ENCODE results near the gene ALG14.

Gene ALG14

GRCh38 chr1:94980582-94981574 lies 91.9 kb downstream of the ALG14 start:
- no peak for DNase-seq (ENCODE audit: low spot score)

DNA sequence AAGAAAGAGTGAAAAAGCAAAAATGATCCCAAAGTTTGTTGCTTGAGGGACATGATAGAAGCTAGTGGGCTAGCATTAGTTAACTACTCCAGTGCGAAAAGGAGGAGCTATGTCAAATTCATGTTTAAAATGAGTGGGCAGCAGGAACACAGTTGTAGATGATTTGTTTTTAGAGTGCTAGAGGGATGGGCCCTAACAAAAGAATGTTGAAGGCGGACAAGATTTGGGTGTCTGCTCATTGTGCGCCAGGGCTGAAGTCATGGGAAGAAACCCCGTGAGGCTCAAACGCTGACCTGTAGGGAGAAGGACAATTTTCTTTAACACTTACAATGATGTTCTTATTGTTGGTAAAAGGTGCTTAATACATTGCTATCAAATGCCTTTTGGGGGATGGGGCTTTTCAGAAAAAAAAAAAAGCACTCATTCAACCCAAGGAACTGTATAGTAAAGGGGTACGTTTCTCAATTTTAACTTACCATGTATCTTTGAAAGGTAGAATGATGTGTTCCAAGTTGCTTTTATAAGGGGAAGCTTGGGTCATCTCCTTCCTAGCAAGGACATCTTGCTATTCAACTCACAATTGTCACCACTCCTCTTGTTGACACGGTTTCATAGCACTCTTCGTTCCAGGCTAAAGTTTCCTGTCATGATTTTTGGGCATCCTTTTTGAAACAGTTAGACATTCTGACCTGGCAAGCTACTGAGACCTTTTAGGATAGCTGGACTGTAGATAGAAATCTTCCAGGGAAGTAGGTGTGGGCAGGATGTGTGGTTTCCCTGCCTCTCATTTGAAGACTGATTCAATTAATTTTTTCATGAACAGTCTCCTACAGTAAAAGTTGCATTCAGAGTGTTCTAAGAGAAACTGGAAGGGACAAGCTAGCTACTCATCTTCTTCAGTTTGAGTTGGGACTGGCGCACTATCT lies 92.8 kb downstream of the ALG14 start:
- DNase-seq (ENCODE audit: low spot score), result no peak

DNA sequence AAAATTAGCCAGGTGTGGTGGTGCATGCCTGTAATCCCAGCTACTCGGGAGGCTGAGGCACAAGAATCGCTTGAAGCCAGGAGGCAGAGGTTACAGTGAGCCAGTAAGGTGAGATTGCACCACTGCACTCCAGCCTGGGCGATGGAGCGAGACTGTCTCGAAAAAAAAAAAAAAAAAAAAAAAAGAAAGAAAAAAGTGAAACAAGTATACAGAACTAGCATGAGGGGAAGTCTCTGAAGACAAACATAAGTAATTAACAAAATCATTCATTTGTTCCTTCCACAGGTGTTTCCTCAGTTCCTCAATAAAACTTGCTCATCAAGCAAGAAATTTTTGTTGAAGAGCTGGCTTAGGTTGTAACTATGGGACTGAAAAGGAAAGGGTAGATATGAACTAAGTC lies 93.6 kb downstream of the ALG14 start:
- no peak for DNase-seq (ENCODE audit: low spot score)

DNA sequence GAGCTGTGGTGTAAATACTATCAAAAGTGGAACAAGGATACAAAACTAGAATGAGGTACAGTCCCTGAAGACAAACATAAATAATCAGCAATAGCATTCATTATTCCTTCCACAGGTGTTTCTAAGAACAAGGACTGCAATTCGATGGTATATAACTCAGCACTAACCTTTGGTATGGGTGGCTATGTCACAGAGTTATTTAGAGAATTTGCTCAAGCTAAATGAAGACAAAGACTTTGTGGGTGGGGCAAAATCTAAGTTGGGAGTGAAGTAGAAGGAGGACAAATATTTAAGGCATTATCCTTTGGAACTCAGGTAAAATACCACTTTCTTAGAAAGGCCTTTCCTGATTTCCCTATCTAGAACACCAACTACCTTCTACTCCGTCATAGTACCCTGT lies 94.3 kb downstream of the ALG14 start:
- DNase-seq (ENCODE audit: low spot score), result no peak

DNA sequence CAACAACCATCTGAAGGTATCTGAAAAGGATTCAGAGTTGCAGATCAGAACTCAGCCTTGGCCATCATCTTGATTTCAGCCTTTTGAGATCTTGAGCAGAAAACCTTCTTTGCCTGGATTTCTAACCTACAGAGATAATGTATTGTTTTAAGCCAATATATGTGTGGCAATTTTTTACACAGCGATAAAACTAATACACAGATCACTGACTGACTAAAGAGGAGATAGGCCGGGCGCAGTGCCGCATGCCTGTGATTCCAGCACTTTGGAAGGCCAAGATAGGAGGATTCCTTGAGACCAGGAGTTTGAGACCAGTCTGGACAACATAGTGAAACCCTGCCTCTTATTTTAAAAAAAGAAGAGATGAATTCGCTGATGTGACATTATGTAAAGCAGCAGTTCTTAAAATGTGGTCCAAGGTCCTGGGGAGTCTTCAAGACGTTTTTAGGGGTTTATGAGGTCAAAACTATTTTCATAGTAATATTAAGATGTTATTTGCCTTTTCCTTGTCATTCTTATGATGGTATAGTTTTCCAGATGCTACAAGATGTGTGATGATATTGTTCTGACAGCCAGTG lies 95.7 kb downstream of the ALG14 start:
- DNase-seq (ENCODE audit: low spot score), result no peak

DNA sequence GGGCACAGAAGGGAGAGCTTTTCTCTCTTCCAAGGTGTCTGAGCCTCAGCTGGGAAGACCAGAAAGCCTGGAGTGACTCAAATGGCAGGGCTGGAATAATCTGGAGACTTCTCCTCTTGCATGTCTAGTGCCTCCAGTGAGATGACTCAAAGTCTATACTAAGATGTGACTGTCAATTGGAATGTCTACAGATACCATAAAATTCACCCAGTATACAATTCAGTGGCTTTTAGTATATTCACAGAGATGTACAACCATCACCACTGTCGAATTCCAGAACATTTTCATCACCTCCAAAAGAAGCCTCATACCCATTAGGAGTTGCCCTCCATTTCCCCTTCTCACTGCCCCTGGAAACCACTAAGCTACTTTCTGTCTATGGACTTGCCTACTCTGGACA lies 97.9 kb downstream of the ALG14 start:
- DNase-seq (ENCODE audit: low spot score), result peak; percentile 56

DNA sequence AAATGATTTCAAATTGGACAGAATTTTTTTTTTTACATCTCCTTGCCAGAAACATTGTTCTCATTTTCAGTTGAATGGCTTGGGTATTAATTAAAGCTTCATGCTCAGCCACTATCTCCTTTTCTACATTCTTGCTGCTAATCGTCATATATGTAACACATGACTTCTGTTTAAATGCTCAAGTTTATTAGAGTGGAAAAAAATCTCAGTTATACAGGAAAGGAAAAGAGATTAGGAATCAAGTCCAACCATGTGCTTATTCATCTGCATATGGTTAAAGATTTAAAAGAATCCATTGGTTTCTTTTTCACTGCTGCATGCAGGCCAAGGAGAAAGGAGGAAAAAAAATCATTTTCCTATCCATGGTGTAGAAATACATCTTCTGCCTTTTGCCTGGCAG lies 98.5 kb downstream of the ALG14 start:
- no peak for DNase-seq (ENCODE audit: low spot score)

DNA sequence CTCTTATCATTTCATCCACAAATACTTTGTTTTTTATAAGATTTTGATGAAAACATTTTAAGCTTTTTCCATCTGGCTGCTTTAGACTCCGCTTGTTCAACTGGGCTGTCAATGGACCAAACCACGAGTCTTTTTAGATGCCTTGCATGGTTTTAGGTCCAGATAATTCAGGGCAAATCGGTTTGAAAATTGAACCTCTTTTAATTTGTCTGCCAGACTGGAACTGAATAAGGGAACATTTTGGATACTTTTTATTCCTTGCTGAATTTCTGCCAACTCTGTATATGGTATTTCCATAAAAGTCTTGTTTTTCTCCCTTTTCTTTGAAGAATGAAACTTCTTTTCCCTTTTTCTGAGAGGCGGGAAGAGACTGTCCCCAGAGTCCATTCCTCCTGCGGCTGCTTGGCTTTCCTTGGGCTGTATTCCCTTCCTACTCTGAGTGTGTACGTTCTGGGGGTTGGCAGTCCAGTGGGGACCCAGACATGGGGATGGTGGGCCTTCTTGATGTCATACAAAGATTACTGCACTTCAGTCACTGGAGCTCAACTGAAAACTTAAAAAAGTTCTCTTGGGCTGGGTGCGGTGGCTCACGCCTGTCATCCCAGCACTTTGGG lies 99.3 kb downstream of the ALG14 start:
- DNase-seq (ENCODE audit: low spot score), result no peak

- DNase-seq (ENCODE audit: low spot score), result peak; percentile 2
Observed at GRCh38 chr1:94971491-94971924, 101.2 kb downstream of the ALG14 start.

GRCh38 chr1:94970783-94971182 lies 102.0 kb downstream of the ALG14 start:
- no peak for DNase-seq (ENCODE audit: low spot score)

GRCh38 chr1:94969137-94969536 lies 103.6 kb downstream of the ALG14 start:
- DNase-seq (ENCODE audit: low spot score), result no peak

GRCh38 chr1:94966033-94966432 lies 106.7 kb downstream of the ALG14 start:
- no peak for DNase-seq (ENCODE audit: low spot score)

DNA sequence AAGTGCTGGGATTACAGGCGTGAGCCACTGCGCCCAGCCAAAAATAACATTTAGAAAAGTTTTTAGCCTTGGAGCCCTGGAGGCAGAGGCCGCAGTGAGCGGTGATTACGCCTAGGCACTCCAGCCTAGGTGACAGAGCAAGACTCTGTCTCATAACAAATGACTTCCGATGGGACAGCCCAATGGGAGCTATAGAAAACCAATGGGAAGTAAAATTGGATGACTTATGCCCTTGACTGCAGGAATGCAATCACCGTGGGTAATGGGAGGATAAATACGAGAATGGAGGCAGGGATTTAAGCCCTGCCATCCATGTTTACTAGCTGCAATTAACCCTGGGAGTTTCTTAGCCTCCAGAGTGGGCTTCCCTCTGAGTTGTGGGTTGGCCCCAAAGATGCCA lies 108.9 kb downstream of the ALG14 start:
- DNase-seq (ENCODE audit: low spot score), result no peak

- DNase-seq (ENCODE audit: low spot score), result no peak
Observed at GRCh38 chr1:94962409-94963265, 110.1 kb downstream of the ALG14 start.

GRCh38 chr1:94961988-94962387 lies 110.8 kb downstream of the ALG14 start:
- DNase-seq (ENCODE audit: low spot score), result no peak

- no peak for DNase-seq (ENCODE audit: low spot score)
Observed at GRCh38 chr1:94961582-94961981, 111.2 kb downstream of the ALG14 start.

- DNase-seq (ENCODE audit: low spot score), result no peak
Observed at GRCh38 chr1:94958081-94958480, 114.7 kb downstream of the ALG14 start.

DNA sequence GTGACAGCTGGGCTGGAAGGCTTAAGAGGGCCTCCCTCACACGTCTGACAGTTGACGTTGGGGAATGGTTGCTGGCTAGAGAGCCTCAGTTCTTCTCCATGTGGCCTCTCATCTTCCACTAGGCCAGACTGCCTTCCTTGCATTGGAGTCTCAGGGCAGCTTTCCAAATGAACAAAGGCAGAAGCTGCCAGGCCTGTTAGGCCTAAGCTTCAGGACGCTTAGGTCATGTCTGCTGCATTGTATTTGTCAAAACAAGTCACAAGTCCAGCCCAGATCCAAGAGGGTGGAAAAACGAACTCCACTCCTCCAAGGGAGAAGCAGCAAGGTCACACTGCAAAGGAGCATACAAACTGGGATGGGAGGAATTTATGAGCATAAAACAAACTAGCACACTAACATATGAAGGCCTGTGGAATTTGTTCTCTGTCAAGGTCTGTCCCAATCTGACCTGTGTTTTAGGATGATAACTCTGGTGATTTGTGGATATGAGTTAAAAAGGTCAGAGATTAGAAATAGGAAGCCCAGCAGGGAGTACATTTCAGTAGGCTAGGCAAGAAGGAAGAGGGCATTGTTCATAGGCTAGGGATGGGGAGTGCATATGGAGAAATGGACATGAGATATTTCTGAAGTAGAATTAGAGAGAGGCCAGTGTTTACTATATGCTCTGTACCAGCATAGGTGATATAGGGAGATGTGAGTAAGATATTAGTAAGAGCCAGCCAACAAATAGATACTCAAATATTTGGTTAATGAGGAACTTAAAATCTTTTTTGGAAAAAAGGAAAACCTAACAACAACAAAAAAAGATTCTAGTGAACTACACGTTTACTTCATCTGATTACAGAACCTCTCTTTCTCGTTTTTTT lies 116.8 kb downstream of the ALG14 start:
- no peak for DNase-seq (ENCODE audit: low spot score)

- DNase-seq (ENCODE audit: low spot score), result no peak
Observed at GRCh38 chr1:94954263-94955220, 118.2 kb downstream of the ALG14 start.
